Thyroid gland (tissue), 4 donors: ENCODE measurements around the gene NLRC5.

Experiments
- POLR2A ChIP-seq, 2 donors: fragments of 450-650 bp; IDR thresholded peaks; one replicate each; pipeline ENCODE4 v1.6.1; 2017; ENCODE audit warnings: antibody characterized with exemption in 2 of 2, mild to moderate bottlenecking in 2 of 2, moderate library complexity in 1 of 2
- TF ChIP-seq, protein P1 (sequence below), 6 experiments: fragments of 200-600 bp in 3 of 6; fragments of 450-650 bp in 3 of 6; sonication (generic) in 3 of 6; IDR thresholded peaks; one replicate each; pipeline ENCODE4 v1.5.1; 2016 to 2019; ENCODE audit warnings: antibody characterized with exemption in 6 of 6, mild to moderate bottlenecking in 2 of 6, inconsistent platforms in 1 of 6, moderate library complexity in 1 of 6

- TF ChIP-seq, protein P1, sequence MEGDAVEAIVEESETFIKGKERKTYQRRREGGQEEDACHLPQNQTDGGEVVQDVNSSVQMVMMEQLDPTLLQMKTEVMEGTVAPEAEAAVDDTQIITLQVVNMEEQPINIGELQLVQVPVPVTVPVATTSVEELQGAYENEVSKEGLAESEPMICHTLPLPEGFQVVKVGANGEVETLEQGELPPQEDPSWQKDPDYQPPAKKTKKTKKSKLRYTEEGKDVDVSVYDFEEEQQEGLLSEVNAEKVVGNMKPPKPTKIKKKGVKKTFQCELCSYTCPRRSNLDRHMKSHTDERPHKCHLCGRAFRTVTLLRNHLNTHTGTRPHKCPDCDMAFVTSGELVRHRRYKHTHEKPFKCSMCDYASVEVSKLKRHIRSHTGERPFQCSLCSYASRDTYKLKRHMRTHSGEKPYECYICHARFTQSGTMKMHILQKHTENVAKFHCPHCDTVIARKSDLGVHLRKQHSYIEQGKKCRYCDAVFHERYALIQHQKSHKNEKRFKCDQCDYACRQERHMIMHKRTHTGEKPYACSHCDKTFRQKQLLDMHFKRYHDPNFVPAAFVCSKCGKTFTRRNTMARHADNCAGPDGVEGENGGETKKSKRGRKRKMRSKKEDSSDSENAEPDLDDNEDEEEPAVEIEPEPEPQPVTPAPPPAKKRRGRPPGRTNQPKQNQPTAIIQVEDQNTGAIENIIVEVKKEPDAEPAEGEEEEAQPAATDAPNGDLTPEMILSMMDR (IDR thresholded peaks at IDR 0.05) = no peak
- no peak for TF ChIP-seq POLR2A (IDR thresholded peaks at IDR 0.05)
Observed at GRCh38 chr16:57106767-57107166, 117.4 kb downstream of the NLRC5 start.
